Stimulated activated CD4-positive, alpha-beta T cell treated with anti-CD3 and anti-CD28 coated beads, Interleukin-1b, Interleukin-23, amount 100 ng/mL, for 24 hours (primary cell): Measurements from ENCODE around the gene ANXA7.
"Not testable (repeated sequence)": the region's sequence is repeated elsewhere in the genome, so short reads cannot be mapped to it uniquely, and the experiment has no call there.

Source experiments
- DNase-seq, 4 experiments: peaks; one replicate each; pipeline ENCODE4 v3.0.0-alpha.2; 2020; ENCODE audit warnings: low read depth in 4 of 4, low spot score in 1 of 4

The ANXA7 gene

GRCh38 chr10:73340121-73340520 lies 73.7 kb downstream of the ANXA7 start:
- no peak for DNase-seq

- DNase-seq, result no peak
Observed at GRCh38 chr10:73339436-73339835, 74.4 kb downstream of the ANXA7 start.

- DNase-seq, result no peak
Observed at GRCh38 chr10:73338801-73339368, 75.0 kb downstream of the ANXA7 start.

- DNase-seq, result no peak
Observed at GRCh38 chr10:73333202-73333601, 80.7 kb downstream of the ANXA7 start.

- no peak for DNase-seq
Observed at GRCh38 chr10:73332379-73332778, 81.5 kb downstream of the ANXA7 start.

GRCh38 chr10:73328523-73328922 lies 85.3 kb downstream of the ANXA7 start:
- DNase-seq, result not testable (repeated sequence)

DNA sequence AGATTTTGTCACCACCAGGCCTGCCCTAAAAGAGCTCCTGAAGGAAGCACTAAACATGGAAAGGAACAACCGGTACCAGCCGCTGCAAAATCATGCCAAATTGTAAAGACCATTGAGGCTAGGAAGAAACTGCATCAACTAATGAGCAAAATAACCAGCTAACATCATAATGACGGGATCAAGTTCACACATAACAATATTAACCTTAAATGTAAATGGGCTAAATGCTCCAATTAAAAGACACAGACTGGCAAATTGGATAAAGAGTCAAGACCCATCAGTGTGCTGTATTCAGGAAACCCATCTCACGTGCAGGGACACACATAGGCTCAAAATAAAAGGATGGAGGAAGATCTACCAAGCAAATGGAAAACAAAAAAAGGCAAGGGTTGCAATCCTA lies 88.6 kb downstream of the ANXA7 start:
- not testable (repeated sequence) for DNase-seq
